GM18502 (cell line): ENCODE results near the gene SLK.

Experiments used
- ATAC-seq: cut with Tn5 transposase; IDR thresholded peaks from one replicate; pipeline ENCODE4 v1.9.1; 2021; ENCODE audit warnings: mild to moderate bottlenecking; ENCODE audit not compliant: unreplicated experiment, poor library complexity

SLK gene

DNA sequence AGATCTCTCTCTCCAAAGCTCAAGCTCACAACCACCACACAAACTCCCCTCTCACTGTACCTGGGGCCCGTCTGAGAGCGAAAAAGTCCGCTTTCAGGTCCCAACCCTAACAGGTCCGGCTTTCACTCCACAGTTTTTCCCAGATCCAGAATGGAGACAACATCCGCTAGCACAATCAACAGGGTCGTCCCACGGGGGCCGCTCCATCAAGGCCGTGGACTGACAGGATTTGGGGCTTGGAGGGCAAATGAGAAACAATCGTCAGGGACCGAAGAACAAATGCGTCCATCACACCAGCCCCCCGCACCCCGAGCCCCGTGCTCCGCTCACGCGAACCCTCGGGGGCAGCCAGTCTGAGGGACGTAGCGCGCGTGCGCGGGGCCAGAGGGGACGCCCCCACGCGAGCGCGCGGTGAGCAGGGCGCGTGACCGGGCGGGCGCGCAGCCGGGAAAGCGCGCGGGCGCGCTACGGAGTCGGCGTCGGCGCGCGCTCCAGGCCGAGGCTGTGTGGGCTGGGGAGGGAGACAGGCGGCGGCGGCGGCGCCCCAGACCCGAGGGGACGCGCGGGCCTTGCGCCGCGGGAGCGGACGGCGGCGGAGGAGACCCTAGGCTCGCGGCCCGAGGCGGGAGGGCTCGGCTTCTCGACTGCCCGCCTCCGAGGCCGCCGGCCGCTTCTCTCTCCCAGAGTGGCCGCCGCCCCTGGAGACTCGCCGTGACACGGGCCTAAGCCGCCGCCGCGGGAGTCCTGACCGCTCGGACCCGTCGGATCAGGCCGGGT, at the start of gene SLK:
TSS of gene SLK (plus strand) at position 470 of the 777 bp plus-strand sequence. CDS start 606 bp downstream, outside the sequence.
- ATAC-seq, result peak; percentile 84

DNA sequence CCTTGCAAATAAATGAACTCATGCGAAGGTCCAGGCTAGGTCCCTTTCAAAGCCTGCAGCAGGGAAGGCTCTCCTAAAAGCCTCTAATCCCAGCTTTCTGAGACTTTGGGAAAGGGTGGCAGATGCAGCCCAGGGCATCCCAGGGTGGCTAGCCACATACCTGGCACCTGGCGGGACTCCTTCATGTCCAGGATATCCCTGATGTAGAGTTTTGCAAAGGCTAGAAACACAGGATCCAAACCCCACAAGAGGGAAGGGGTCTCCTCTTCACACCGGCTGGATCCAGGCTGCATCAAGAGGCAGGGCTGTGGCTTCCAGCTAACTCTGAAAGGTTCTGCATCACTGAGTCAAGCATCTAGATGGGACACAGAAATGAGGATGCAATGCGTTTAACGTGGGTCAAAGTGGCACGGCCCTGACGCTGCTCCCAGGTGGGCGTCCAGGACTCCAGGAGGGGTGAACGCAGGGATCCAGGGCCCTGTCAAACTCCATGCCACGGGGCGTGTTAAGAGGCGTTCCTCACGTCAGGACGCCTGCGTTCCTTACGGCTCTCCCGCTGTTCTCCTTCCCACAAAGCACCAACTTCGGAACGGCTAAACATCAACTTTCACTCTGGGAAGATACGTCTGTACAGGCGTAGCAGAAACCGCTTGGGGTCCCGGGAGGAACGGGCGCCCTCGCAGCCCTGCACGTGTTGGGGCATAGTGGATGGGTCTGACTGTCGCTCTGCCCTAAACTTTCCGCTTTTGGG, 49.5 kb upstream of the SLK start:
- peak; percentile 26 for ATAC-seq

DNA sequence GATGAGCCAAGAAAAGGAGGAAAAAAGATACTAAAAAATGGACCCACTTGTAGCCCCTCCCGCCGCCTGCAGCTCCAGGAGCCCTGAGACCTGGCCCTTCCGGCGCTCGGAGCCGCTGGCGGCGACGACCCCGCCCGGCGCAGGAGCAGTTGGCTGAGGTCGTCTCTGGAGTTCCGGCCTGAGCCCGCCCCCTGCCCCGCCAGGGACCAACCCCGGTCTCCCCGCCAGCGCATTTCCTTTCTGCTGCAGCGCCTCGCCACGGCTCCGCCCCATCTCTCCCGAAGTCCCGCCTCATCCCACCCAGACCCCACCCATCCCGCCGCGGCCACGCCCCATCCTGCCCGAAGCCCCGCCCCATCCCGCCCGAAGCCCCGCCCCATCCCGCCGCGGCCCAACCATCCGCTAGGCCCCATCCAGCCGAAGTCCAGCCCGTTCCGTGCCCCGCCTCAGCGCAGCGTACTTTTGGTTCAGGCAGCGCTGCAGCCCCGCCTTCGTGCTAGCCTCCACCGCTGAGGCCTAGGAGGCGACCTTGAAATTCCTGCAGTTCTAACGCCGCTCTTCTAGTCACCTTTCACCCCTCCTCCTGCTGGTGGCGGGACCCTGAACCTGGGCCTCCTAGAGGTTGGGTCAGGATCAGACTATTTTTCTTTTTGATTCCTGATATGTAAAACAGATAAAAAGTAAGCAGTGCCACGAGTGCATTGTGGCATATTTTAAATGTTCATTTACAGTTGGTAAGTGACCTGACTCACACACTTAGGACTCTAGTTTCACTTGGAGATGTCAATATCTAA, 48.7 kb upstream of the SLK start, which contains the start of gene STN1:
TSS of gene STN1 (minus strand) at position 132 of the 794 bp plus-strand sequence. CDS start 590 bp downstream, outside the sequence.
- peak; percentile 89 for ATAC-seq

DNA sequence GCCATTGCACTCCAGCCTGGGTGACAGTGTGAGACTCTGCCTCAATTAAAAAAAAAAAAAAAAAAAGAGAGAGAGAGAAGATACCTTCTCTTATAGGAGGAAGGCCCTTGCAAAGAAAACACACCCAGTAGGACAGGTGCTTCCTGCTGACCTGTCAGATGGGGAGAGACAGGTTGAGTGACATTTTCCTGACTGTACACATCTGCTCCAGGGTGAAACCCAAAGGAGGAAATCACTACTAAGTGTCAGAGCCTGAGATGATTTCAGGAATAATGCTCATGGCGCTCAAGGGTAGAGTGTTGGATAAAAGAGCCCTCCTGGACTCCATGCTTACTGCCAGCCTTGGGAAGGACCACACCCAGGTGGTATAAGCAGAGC, 47.3 kb upstream of the SLK start:
- ATAC-seq, result no peak

DNA sequence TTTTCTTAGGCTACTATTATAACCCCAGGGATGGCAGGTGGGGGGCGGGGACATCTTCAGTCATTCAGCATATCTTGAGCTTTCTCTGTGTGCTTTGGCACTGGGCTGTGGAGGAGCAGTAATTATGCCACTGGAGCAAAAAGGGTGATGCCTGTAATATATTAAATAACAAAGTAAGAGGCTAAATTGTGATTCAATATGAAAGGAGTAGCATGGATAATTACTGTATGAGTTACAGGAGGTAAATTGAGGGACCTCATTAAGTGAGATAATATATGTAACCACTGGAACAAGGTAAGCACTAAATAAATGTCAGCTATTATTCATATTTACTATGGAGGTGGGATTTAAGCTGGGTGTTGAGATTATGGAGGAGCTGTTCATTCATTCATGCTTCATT, 45.7 kb upstream of the SLK start:
- no peak for ATAC-seq

DNA sequence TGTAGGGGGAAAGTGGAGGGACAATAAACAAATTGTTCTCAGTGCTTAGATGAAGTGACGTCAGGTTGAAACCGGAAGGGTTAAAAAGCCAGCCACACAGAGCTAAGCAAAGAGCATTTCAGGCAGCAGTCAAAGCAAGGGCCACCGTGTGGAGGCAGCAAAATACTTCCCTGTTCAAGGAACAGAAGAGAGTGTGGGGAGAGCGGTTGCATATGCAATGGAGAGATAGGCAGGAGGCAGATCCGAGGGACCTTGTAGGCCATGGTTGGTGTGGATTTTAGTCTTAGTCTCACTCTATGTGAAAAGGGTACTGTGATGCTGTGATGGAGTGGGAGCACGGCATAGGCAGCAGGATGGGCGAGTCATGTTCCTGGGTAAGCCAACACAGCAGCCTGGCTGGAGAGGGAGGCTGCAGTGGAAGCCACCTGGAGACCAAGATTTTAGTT, 45.2 kb upstream of the SLK start:
- peak; percentile 22 for ATAC-seq

DNA sequence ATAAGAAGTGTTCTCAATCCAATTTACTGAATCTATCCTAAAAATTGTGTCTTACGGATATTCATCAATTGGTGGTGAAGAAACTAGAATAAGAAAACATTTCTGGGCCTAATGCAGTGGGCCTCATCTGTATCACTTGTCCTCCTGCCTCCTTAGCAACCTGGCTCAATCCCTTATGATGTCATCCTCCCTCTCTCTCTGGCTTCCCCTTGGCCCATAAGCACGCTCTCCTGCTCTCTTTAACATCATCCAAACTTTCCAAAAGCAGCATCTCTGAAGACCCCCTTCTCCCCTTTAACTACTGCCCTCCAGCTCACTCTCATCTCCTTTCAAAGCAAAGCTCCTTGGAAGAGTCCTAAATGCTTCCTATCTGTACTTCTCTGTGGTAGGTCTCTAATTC, 44.3 kb upstream of the SLK start:
- ATAC-seq, result no peak

DNA sequence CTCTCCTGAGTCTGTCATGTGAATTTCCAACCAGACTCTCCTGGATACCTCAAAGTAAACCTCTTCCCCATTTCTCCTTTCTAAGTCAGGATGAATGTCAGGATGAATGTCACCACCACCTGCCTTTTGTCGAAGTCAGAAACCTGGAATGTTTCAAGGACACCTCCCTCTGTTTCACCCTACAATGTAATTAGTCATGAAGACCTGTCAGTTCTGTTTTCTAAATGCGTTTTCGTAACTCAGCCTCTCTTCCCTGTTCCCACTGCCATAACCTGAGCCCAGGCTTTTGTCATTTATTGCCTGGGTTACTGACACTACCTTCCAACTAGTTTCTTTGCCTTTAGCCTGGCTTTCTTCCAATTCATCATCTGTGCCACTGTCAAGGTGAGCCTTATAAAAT, 43.4 kb upstream of the SLK start:
- ATAC-seq, result no peak

DNA sequence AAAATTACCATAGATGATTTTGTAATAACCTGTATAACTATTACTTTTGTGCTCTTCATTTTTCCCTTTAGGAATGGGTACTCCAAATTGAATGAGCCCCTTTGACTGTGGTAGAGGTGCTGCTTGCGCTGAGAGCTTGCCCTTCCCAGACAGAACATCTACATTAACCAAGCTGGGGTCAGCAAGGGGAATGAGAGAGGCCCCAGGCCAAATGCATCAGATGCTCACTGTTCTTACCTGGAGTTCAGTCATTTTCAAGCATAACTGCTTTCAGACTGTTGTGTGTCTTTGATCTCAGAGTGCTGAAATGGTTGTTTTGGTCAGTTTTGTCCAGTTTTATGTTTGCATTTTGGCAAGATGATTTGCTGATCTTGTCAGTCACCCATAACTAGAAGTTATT, 41.3 kb upstream of the SLK start:
- ATAC-seq, result no peak

DNA sequence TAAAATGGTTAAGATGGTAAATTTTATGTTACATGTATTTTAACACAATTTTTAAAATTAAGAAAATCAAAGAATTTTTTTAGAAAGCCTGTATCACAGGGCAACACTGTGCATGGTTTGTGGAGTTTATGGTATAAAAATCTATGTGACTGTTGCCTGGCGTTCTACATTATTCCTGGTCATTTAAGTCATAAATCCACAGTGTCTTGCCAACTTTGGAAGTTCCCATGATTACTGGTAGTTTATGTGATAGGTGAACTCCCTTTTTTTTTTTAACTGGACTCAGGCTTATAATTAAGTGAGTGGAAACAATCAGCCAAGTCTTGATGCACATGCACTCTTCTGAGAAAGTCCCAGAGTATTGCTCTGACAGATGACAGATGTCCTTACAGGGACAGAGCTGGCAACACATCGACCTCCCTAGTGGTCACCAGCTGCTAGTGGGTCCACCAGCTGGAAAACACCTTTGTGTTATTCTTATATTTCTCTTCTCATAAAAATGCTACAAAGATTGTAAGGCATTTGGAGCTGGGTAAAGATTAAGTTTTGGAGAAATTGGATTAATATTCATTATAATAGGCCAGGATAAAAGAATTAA, 40.1 kb upstream of the SLK start:
- no peak for ATAC-seq

DNA sequence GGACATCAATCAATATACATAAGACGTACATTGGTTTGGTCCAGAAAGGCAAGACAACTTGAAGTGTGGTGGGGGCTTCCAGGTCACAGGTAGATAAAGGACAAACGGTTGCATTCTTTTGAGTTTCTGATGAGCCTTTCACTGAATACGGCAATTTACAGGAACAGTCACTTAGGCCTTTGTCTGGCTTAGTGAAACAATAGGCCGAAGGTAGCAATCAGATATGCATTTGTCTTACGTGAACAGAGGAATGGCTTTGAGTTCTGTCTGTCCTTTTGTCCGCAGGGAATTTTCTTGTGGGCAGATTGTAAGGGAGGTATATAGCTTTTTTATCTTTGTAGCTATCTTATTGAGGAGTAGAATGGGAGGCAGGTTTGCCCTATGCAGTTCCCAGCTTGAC, 38.2 kb upstream of the SLK start:
- ATAC-seq, result no peak

DNA sequence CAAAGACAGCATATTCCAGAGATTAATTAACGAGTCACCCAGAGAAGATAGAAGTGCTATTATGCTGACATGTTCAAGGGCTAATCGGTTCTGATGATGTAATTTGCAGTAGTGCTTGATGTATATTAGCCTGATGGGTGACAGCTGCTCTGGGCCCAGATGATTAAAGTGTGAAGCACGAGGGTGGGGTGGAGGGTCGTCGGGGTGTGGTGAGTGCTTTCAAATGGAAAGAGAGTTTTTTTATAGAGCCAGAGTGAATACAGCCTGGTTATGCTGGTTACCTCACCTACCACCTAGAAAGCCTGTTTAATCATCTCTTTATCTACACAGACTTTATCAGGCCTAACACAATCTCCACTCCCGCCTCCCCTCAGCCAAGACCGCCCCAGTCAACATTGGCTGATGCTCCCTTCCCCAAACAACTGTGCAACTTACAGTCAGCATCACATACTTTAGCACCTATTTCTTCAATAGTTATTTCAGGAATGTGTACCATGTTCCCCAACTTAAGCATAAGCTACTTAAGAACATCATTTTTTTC, 37.5 kb upstream of the SLK start:
- no peak for ATAC-seq

DNA sequence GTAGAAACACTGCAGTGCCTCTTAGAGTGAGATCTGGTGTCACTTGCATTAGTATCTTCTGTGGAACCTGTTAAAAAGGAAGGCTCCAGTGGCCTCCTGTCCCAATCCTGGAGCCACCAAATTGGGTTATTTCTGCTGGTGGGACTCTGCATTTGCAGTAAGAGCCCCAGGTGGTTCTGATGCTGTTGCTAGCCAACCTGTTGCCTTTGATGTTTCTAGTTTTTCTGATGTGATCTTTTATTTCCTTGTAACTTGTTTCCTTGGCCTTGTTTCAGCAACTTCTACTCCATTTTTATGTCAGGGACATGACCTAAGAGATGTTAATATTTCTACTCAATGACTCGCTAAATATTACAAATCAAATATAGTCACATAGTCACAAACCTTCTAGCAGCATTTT, 36.5 kb upstream of the SLK start:
- no peak for ATAC-seq

DNA sequence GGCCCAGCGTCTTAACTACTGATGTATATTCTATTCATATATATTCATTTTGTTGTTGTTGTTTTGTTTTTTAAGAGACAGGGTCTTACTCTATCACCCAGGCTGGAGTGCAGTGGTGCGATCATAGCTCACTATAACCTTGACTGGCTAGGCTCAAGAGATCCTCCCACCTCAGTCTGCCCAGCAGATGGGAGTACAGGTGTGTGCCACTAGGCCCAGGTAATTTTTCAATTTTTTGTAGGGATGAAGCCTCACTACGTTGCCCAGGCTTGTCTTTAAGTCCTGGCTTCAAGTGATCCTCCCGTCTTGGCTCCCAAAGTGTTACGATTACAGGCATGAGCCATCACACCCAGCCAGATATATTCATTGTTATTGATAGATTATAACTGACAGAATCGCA, 36.1 kb upstream of the SLK start:
- ATAC-seq, result no peak

DNA sequence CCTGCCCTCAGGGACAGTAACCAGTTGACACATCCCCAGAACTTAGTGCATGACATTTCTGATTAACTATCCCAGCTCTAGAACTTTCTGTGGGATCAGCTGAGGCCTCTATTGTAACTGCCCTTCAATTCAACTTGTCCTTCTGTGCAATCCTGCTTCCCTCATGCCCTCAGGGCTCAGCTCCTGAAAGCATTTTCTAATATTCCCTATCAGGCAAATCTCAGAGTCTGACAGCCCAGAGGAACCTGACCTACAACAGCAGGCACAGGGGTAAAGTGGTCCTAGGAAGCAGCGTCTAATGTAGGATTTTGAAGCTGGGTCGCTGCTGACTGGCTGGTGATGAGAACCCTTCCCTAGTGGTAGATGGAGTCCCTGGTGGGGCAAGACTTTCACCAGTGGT, 35.3 kb upstream of the SLK start:
- ATAC-seq, result no peak

DNA sequence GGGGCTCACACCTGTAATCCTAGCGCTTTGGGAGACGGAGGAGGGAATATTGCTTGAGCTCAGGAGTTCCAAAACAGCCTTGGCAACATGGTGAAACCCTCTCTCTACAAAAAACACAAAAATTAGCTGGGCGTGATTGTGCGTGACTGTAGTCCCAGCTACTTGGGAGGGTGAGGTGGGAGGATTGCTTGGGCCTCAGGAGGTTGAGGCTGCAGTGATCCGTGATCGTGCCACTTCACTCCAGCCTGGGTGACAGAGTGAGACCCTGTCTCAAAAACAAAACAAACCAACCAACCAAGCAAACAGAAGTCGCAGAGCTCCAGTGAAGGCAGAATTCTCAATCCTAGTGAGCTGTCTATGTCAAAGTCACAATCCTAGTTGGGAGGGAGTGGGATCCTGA, 34.7 kb upstream of the SLK start:
- ATAC-seq, result no peak

DNA sequence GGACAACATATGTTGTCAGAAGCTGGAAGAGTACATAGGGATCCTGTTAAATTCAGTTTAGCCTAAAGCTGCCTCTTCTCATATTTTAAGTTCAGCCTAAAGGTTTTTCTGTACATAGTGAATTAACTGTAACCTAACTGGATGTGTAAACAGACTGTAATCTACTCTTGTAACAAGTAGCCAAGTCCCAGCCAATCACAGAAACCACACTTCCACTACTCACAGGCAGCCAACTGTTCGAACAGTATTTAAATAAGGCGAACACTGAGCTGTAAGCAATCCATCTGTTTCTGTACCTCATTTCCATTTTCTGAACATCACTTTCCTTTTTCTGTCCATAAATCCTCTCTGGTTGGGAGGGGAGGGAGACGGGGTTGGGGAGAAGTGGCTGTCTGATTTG, 34.0 kb upstream of the SLK start:
- no peak for ATAC-seq

DNA sequence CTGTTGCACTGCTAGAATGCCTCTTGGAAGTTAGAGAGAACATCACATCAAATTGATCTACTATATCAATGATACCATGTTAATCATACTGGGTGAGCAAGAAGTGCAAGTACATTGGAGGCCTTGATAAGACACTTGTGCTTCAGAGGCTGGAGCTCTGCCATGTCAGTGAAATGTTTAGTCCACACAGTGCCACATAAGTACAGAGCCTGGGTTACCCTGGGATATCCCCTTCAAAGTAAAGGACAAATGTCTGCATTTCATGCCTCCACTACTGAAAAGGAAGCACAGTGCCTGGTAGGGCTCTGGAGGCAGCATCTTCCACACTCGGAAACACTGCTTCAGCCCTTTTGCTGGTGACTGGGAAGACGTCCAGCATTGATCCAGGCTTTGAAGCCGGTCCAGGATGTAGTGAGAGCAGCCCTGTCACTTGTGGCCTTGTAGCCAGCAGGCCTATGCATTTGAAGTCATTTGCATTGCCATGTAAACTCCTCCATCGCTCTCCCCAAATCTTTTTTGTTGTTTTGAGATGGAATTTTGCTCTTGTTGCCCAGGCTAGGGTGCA, 33.3 kb upstream of the SLK start:
- no peak for ATAC-seq

DNA sequence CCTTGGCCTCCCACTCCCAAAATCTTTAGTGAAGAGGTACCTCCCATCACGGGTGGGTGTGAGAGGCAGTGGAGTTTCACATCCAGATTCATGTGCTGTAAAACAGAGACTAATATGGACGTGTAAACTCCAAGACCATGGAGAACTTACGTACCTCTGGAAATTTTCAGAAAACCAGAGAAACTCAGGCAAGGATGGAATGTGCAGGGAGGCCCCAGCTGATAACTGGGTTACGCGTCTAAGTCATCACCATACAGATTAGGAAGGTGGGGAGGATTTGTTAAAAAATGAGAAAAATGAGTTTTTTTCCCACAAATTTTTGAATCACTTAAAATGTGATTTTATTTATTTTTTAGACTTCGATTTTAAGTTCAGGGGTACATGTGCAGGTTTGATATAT, 32.6 kb upstream of the SLK start:
- ATAC-seq, result no peak

DNA sequence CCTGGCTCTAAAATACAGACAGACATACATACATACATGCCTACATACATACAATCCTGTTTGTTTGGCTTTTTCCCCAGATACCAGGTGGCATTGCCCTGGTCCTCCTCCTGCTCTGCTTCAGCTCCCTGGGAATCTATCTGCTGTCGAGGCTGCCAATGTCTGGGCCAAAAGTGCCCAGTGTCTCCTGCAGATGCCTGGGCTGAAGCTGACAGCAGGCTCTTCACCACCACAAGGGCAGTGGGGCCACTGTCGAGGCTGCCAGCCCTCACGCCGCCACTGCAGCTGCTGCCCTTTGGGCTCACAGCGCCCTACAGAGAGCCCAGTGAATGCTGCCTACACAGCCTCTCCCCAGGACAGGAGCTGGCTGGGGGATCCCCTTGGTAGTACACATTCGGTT, 30.9 kb upstream of the SLK start:
- no peak for ATAC-seq
